Mammary epithelial cell (primary cell): ENCODE data around the gene FAXC.

Experiments used
- EZH2 ChIP-seq: IDR thresholded peaks from 2 replicates; pipeline ENCODE4 v1.6.1; 2012; ENCODE audit warnings: low read length, inconsistent platforms, borderline replicate concordance
- TF ChIP-seq, protein P1 (sequence below), 2 donors: IDR thresholded peaks in 1 of 2; conservative IDR thresholded peaks in 1 of 2; 2 replicates each; pipeline ENCODE4 v1.5.1; 2011 to 2012; ENCODE audit warnings: inconsistent platforms in 2 of 2, low read length in 2 of 2, mild to moderate bottlenecking in 2 of 2, control low read depth in 1 of 2, low read depth in 1 of 2; ENCODE audit not compliant: insufficient read depth in 1 of 2; ENCODE audit errors: extremely low read depth in 1 of 2

DNA sequence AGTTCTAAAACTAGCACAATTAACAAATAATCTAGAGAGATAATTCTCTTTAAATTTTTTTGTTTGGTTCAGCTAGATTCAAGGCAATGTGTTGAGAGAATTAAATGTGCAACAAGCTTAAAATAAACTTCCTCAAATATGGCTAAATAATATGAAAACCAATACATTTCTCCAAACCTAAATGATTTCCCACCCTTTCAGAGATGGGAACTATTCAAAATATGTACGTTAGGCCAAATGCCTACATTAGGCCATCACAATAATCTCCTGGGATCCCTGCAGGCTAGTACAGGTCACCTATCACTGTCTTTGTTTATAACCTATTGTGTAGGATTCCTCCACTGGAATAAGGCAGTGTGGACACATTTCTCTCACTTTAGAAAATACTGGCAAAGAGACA, 1.7 kb downstream of the FAXC start:
- TF ChIP-seq, protein P1, sequence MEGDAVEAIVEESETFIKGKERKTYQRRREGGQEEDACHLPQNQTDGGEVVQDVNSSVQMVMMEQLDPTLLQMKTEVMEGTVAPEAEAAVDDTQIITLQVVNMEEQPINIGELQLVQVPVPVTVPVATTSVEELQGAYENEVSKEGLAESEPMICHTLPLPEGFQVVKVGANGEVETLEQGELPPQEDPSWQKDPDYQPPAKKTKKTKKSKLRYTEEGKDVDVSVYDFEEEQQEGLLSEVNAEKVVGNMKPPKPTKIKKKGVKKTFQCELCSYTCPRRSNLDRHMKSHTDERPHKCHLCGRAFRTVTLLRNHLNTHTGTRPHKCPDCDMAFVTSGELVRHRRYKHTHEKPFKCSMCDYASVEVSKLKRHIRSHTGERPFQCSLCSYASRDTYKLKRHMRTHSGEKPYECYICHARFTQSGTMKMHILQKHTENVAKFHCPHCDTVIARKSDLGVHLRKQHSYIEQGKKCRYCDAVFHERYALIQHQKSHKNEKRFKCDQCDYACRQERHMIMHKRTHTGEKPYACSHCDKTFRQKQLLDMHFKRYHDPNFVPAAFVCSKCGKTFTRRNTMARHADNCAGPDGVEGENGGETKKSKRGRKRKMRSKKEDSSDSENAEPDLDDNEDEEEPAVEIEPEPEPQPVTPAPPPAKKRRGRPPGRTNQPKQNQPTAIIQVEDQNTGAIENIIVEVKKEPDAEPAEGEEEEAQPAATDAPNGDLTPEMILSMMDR (conservative IDR thresholded peaks at IDR 0.05 in 1 of 2, IDR thresholded peaks at IDR 0.05 in 1 of 2; ENCODE audit: extremely low read depth in 1 of 2, insufficient read depth in 1 of 2, low read depth in 1 of 2, low read length in 2 of 2) = no peak
- no peak for TF ChIP-seq EZH2
